Upper lobe of left lung (tissue), 6 donors: Measurements from ENCODE around the gene S1PR5. TPM values are rescaled to one million over a fixed set of nuclear protein-coding genes. Genes with fewer than 3 reads are reported as not detected.

ENCODE experiments used
- ATAC-seq, 2 donors: fragments of 200-7000 bp; cut with Tn5 transposase; one replicate each; pipeline ENCODE4 v1.9.1; 2022; ENCODE audit warnings: mild to moderate bottlenecking in 2 of 2, moderate library complexity in 2 of 2; ENCODE audit not compliant: low FRiP score in 2 of 2
- DNase-seq, 2 donors: peaks; one replicate each; pipeline ENCODE4 v3.0.0-alpha.2; 2019 to 2020
- H3K27ac ChIP-seq, 4 donors: fragments of 200-600 bp; sonication (generic); one replicate each; pipeline ENCODE4 v1.5.1; 2016 to 2019
- H3K27me3 ChIP-seq, 4 donors: fragments of 200-600 bp; sonication (generic); one replicate each; pipeline ENCODE4 v1.5.1; 2017 to 2019
- H3K36me3 ChIP-seq, 4 donors: fragments of 200-600 bp; sonication (generic); one replicate each; pipeline ENCODE4 v1.5.1; 2016 to 2019
- H3K4me1 ChIP-seq, 4 donors: fragments of 200-600 bp; sonication (generic); one replicate each; pipeline ENCODE4 v1.5.1; 2018 to 2019
- H3K4me3 ChIP-seq, 4 donors: fragments of 200-600 bp; sonication (generic); one replicate each; pipeline ENCODE4 v1.5.1; 2017 to 2019; ENCODE audit warnings: mild to moderate bottlenecking in 2 of 4, moderate library complexity in 1 of 4
- H3K9me3 ChIP-seq, 4 donors: fragments of 200-600 bp; sonication (generic); one replicate each; pipeline ENCODE4 v1.5.1; 2018 to 2019
- CTCF ChIP-seq, 6 experiments: fragments of 450-650 bp in 4 of 6; fragments of 200-600 bp in 2 of 6; sonication (generic) in 2 of 6; IDR thresholded peaks; one replicate each; pipeline ENCODE4 v1.5.1; 2016 to 2019; ENCODE audit warnings: antibody characterized with exemption in 6 of 6
- EP300 ChIP-seq, 4 donors: sonication (generic); formaldehyde crosslinking; IDR thresholded peaks; one replicate each; pipeline ENCODE4 v1.5.1; 2017; ENCODE audit warnings: antibody characterized with exemption in 4 of 4, control low read depth in 2 of 4
- POLR2A ChIP-seq, 4 donors: fragments of 450-650 bp; IDR thresholded peaks; one replicate each; pipeline ENCODE4 v1.5.1; 2016 to 2017; ENCODE audit warnings: antibody characterized with exemption in 4 of 4, mild to moderate bottlenecking in 2 of 4
- POLR2AphosphoS5 ChIP-seq, 2 donors: sonication (generic); formaldehyde crosslinking; IDR thresholded peaks; one replicate each; pipeline ENCODE4 v1.5.1; 2017; ENCODE audit warnings: antibody characterized with exemption in 2 of 2
- WGBS, 2 donors: methylation state at CpG; one replicate each; pipeline ENCODE4 v1.1.5; 2017 to 2018; 5-methylcytosine and 5-hydroxymethylcytosine counted together
- total RNA-seq, 6 donors: library from RNA; depleted of rRNA in 4 of 6; stranded (reverse); fragments of >200 nt in 4 of 6; gene quantifications; one replicate each; pipeline versions ENCODE4 v1.1.0 to v1.2.1, GENCODE V29; 2016 to 2021
- donor health status: DM: no; HTN: no; CAD: no; lungs with moderate emphysema.
- donor health status: DM: no; HTN: yes; CAD: no; lungs with severe emphysema.

S1PR5 gene
- 1 to 10 TPM in 4 of 6 donors, under 1 TPM in 2; 0.49 to 2.7 (median 1.8) TPM for total RNA-seq

GRCh38 chr19:10517361-10517759, at the start of gene S1PR5:
Gene S1PR5 (minus strand): TSS chr19:10517447. CDS start chr19:10515011, 2,436 bp downstream.
- Histone ChIP-seq H3K27ac (peak within 1 kb of the TSS in 2 of 4 donors; percentile 4 to 36), H3K36me3 (no peaks in the 10 kb centered on the region), H3K9me3 (no peaks in the 10 kb centered on the region), H3K4me1 (peaks cover 17 to 38% (median 22%) of the 10 kb centered on the region in 4 donors), H3K27me3 (peaks cover 3 to 46% (median 31%) of the 10 kb centered on the region in 4 donors), H3K4me3 (peak within 1 kb of the TSS; percentile 8 to 40 (median 32))
- TF ChIP-seq EP300 (IDR thresholded peaks at IDR 0.05) (no peak), POLR2AphosphoS5 (IDR thresholded peaks at IDR 0.05) (no peak), POLR2A (IDR thresholded peaks at IDR 0.05) (no peak), CTCF (IDR thresholded peaks at IDR 0.05) (no peak)
- 5 to 20% methylated on average over 1 to 28 of the region's 39 CpGs for WGBS, 2 donors
- DNase-seq (peak in 1 of 2 donors; percentile 88), ATAC-seq (peak in 1 of 2 donors; percentile 49)

GRCh38 chr19:10566658-10567410, 49.6 kb upstream of the S1PR5 start:
- 42 to 61% methylated on average over 11 to 19 of the region's 19 CpGs for WGBS, 2 donors
- no peak for TF ChIP-seq POLR2A (IDR thresholded peaks at IDR 0.05)
- no peak for TF ChIP-seq POLR2AphosphoS5 (IDR thresholded peaks at IDR 0.05)
- TF ChIP-seq EP300 (IDR thresholded peaks at IDR 0.05), result no peak
- TF ChIP-seq CTCF (IDR thresholded peaks at IDR 0.05), result no peak
- ATAC-seq, result no peak
- no peaks in the 10 kb centered on the region for H3K27me3 ChIP-seq
- H3K36me3 ChIP-seq, result peaks cover 0 to 5% (median 1%) of the 10 kb centered on the region in 4 donors
- peaks cover 33 to 42% (median 40%) of the 10 kb centered on the region in 4 donors for H3K4me1 ChIP-seq
- H3K27ac ChIP-seq, result peak overlapping the region; percentile 84 to 95 (median 92)
- H3K9me3 ChIP-seq, result no peaks in the 10 kb centered on the region
- H3K4me3 ChIP-seq, result peak overlapping the region; percentile 20 to 96 (median 86)
- DNase-seq, result peak in 1 of 2 donors; percentile 25

- Histone ChIP-seq H3K27ac (peak overlapping the region; percentile 84 to 95 (median 92)), H3K9me3 (no peaks in the 10 kb centered on the region), H3K36me3 (peaks cover 0 to 8% (median 2%) of the 10 kb centered on the region in 4 donors), H3K27me3 (no peaks in the 10 kb centered on the region), H3K4me3 (peak overlapping the region in 3 of 4 donors; percentile 81 to 96 (median 92)), H3K4me1 (peaks cover 33 to 42% (median 40%) of the 10 kb centered on the region in 4 donors)
- ATAC-seq, result no peak
- no peak for TF ChIP-seq POLR2A (IDR thresholded peaks at IDR 0.05)
- TF ChIP-seq CTCF (IDR thresholded peaks at IDR 0.05), result no peak
- no peak for DNase-seq
- whole genome bisulfite sequencing, 2 donors, result 7 to 10% methylated on average over 4 of the region's 4 CpGs
These were observed 49.1 kb upstream of the S1PR5 start for GRCh38 chr19:10566408-10566657.

- DNase-seq, result peak; percentile 99
- TF ChIP-seq EP300 (IDR thresholded peaks at IDR 0.05) (peak in 3 of 4 donors; percentile 23 to 84 (median 70)), POLR2AphosphoS5 (IDR thresholded peaks at IDR 0.05) (peak; percentile 84 to 92), CTCF (IDR thresholded peaks at IDR 0.05) (peak; percentile 27 to 96 (median 74)), POLR2A (IDR thresholded peaks at IDR 0.05) (peak in 3 of 4 donors; percentile 43 to 92 (median 88))
- peak within 1 kb of the TSS; percentile 84 to 95 (median 92) for H3K27ac ChIP-seq
- WGBS, 2 donors, result 0% methylated on average over 16 to 52 of the region's 94 CpGs
- H3K4me3 ChIP-seq, result peak within 1 kb of the TSS; percentile 69 to 96 (median 86)
- peaks cover 33 to 42% (median 40%) of the 10 kb centered on the region in 4 donors for H3K4me1 ChIP-seq
- no peaks in the 10 kb centered on the region for H3K27me3 ChIP-seq
- no peaks in the 10 kb centered on the region for H3K9me3 ChIP-seq
- H3K36me3 ChIP-seq, result peaks cover 0 to 13% (median 6%) of the 10 kb centered on the region in 4 donors
- ATAC-seq, result peak; percentile 91 to 93
These were observed 48.5 kb upstream of the S1PR5 start, which contains the start of gene KRI1 for GRCh38 chr19:10565567-10566407. Gene KRI1 (minus strand): TSS chr19:10566010. CDS start chr19:10565999, 11 bp downstream.
